Ishikawa (cell line): ENCODE results near the gene GALNT13.

ENCODE experiments used
- CEBPB ChIP-seq: IDR thresholded peaks from 2 replicates; pipeline ENCODE4 v1.6.1; 2012
- CREB1 ChIP-seq: IDR thresholded peaks from 2 replicates; pipeline ENCODE4 v1.6.1; 2012; ENCODE audit warnings: low read depth
- EGR1 ChIP-seq: IDR thresholded peaks from 2 replicates; pipeline ENCODE4 v1.6.1; 2012
- EP300 ChIP-seq: IDR thresholded peaks from 2 replicates; pipeline ENCODE4 v1.6.1; 2012; ENCODE audit warnings: borderline replicate concordance
- FOXM1 ChIP-seq: IDR thresholded peaks from 2 replicates; pipeline ENCODE4 v1.6.1; 2012; ENCODE audit warnings: low read depth, borderline replicate concordance
- NFIC ChIP-seq: IDR thresholded peaks from 2 replicates; pipeline ENCODE4 v1.6.1; 2012
- RAD21 ChIP-seq: IDR thresholded peaks from 2 replicates; pipeline ENCODE4 v1.6.1; 2012; ENCODE audit warnings: low read depth
- REST ChIP-seq: IDR thresholded peaks from 2 replicates; pipeline ENCODE4 v1.6.1; 2012; ENCODE audit warnings: low read depth, mild to moderate bottlenecking
- TAF1 ChIP-seq: IDR thresholded peaks from 2 replicates; pipeline ENCODE4 v1.6.1; 2012; ENCODE audit warnings: low read depth, mild to moderate bottlenecking
- TCF12 ChIP-seq: IDR thresholded peaks from 2 replicates; pipeline ENCODE4 v1.6.1; 2012; ENCODE audit warnings: low read depth
- TEAD4 ChIP-seq: IDR thresholded peaks from 2 replicates; pipeline ENCODE4 v1.6.1; 2012
- YY1 ChIP-seq: IDR thresholded peaks from 2 replicates; pipeline ENCODE4 v1.6.1; 2012; ENCODE audit warnings: low read depth
- ZBTB7A ChIP-seq: IDR thresholded peaks from 2 replicates; pipeline ENCODE4 v1.6.1; 2012; ENCODE audit warnings: low read depth
- TF ChIP-seq, protein P1 (sequence below): IDR thresholded peaks from 2 replicates; pipeline ENCODE4 v1.6.1; 2012
- TF ChIP-seq, protein P2 (sequence below): IDR thresholded peaks from 2 replicates; pipeline ENCODE4 v1.6.1; 2012

The GALNT13 gene

DNA sequence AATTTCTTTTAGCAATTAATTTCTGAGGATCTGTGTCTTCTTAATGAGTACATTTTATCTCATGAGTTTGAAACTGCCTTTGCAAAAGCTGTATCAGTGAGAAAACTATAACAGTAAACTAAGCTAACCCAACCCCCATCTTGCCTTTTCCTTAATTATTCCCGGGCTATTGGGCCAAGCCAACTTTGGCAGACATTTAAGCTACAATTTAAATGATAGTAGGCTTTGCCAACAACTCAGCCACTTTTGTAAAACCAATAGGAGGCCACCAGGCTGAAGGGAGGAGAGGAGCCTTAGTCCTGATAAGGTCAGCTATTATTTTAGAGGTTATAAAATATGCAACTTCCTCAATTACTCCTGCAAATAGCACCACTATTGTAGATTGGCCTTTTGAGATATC is 608.8 kb downstream of the GALNT13 start:
- no peak for TF ChIP-seq RAD21
- TF ChIP-seq, protein P1, sequence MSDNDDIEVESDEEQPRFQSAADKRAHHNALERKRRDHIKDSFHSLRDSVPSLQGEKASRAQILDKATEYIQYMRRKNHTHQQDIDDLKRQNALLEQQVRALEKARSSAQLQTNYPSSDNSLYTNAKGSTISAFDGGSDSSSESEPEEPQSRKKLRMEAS, result no peak
- TF ChIP-seq, protein P2, sequence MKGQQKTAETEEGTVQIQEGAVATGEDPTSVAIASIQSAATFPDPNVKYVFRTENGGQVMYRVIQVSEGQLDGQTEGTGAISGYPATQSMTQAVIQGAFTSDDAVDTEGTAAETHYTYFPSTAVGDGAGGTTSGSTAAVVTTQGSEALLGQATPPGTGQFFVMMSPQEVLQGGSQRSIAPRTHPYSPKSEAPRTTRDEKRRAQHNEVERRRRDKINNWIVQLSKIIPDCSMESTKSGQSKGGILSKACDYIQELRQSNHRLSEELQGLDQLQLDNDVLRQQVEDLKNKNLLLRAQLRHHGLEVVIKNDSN, result no peak
- TF ChIP-seq EP300, result no peak
- no peak for TF ChIP-seq TEAD4
- no peak for TF ChIP-seq ZBTB7A
- no peak for TF ChIP-seq CREB1
- TF ChIP-seq REST, result no peak
- TF ChIP-seq TCF12, result no peak
- TF ChIP-seq YY1, result no peak
- no peak for TF ChIP-seq CEBPB
- no peak for TF ChIP-seq TAF1
- no peak for TF ChIP-seq NFIC
- TF ChIP-seq EGR1, result no peak
- TF ChIP-seq FOXM1, result no peak

GRCh38 chr2:154481336-154481735 is 609.6 kb downstream of the GALNT13 start:
- no peak for TF ChIP-seq YY1
- no peak for TF ChIP-seq EP300
- no peak for TF ChIP-seq FOXM1
- TF ChIP-seq CEBPB, result no peak
- TF ChIP-seq REST, result no peak
- no peak for TF ChIP-seq EGR1
- no peak for TF ChIP-seq TCF12
- no peak for TF ChIP-seq NFIC
- no peak for TF ChIP-seq TEAD4
- no peak for TF ChIP-seq RAD21
- TF ChIP-seq ZBTB7A, result no peak
- no peak for TF ChIP-seq CREB1
- TF ChIP-seq, protein P2, result no peak
- TF ChIP-seq TAF1, result no peak

GRCh38 chr2:154484338-154485099 is 612.8 kb downstream of the GALNT13 start:
- no peak for TF ChIP-seq FOXM1
- TF ChIP-seq EP300, result no peak
- TF ChIP-seq CEBPB, result no peak

GRCh38 chr2:154488801-154489200 is 617.1 kb downstream of the GALNT13 start:
- no peak for TF ChIP-seq NFIC
- TF ChIP-seq TAF1, result no peak
- no peak for TF ChIP-seq EP300
- TF ChIP-seq TCF12, result no peak
- TF ChIP-seq FOXM1, result no peak
- no peak for TF ChIP-seq CEBPB
- TF ChIP-seq, protein P1, result no peak
- TF ChIP-seq YY1, result no peak
- no peak for TF ChIP-seq CREB1
- TF ChIP-seq TEAD4, result no peak
- TF ChIP-seq, protein P2, result no peak
- TF ChIP-seq RAD21, result no peak
- no peak for TF ChIP-seq REST
- no peak for TF ChIP-seq ZBTB7A
- no peak for TF ChIP-seq EGR1
